Endothelial cell of umbilical vein (primary cell): ENCODE results near the gene OR8B4. TPM values are rescaled to one million over a fixed set of nuclear protein-coding genes. Genes with fewer than 3 reads are reported as not detected.
"Not testable (repeated sequence)": the region's sequence is repeated elsewhere in the genome, so short reads cannot be mapped to it uniquely, and the experiment has no call there.

Experiments used
- BruUV-seq: library from RNA; stranded (reverse); fragments of 400-500 nt; replicated peaks from 2 replicates; lab custom pipeline; 2021; lab: Mats Ljungman, UMichigan
- CTCF ChIA-PET: fragments of 300-600, 350-600 bp; sonication (Branson Sonifier 250); formaldehyde crosslinking; loops from one replicate; lab custom pipeline; 2021; ENCODE audit warnings: antibody characterized with exemption, inconsistent platforms; lab: Charles Lee
- POLR2A ChIA-PET: fragments of 300-600, 350-600 bp; sonication (Branson Sonifier 250); formaldehyde crosslinking; loops from one replicate; lab custom pipeline; 2021; ENCODE audit warnings: antibody characterized with exemption, inconsistent platforms; lab: Charles Lee
- DNase-seq: peaks from one replicate; pipeline ENCODE4 v3.0.0-alpha.2; 2011; ENCODE audit warnings: low read depth, low spot score
- FAIRE-seq: peaks from 2 replicates; lab custom pipeline; 2011; peaks lifted over from hg19 to GRCh38; lab: Jason Lieb, UNC
- H2AFZ ChIP-seq: 2 replicates; pipeline ENCODE4 v1.6.0; 2012; ENCODE audit warnings: low read depth, low read length, control low read depth, inconsistent platforms
- H3K27ac ChIP-seq: 2 replicates; pipeline ENCODE4 v1.5.1; 2011; ENCODE audit warnings: low read depth, mild to moderate bottlenecking, control low read depth, low read length, moderate library complexity; ENCODE audit not compliant: insufficient read depth
- H3K27me3 ChIP-seq, 2 experiments: 2 replicates each; pipeline versions ENCODE4 v1.6.0 to v1.6.1; 2011; ENCODE audit warnings: low read length in 2 of 2, mixed read lengths in 1 of 2; ENCODE audit not compliant: control insufficient read depth in 2 of 2, insufficient read depth in 2 of 2
- H3K36me3 ChIP-seq, 2 experiments: 2 replicates in 1 of 2; 3 replicates in 1 of 2; pipeline ENCODE4 v1.5.1; 2011; ENCODE audit warnings: low read length in 2 of 2, mild to moderate bottlenecking in 1 of 2, moderate library complexity in 1 of 2; ENCODE audit not compliant: control insufficient read depth in 2 of 2, insufficient read depth in 2 of 2; ENCODE audit errors: extremely low read depth in 1 of 2
- H3K4me1 ChIP-seq: 3 replicates; pipeline ENCODE4 v1.5.1; 2011; ENCODE audit warnings: mild to moderate bottlenecking, low read length; ENCODE audit not compliant: control insufficient read depth, insufficient read depth; ENCODE audit errors: extremely low read depth
- H3K4me2 ChIP-seq: 2 replicates; pipeline ENCODE4 v1.6.1; 2011; ENCODE audit warnings: low read length, control low read depth, mixed read lengths; ENCODE audit not compliant: insufficient read depth
- H3K4me3 ChIP-seq, 3 experiments: fragments of 200-600 bp in 1 of 3; sonication (generic), shearing (Covaris generic) in 1 of 3; replicated peaks in 1 of 3; 2 replicates each; pipeline ENCODE4 v1.5.1; 2011 to 2016; ENCODE audit warnings: control low read depth in 3 of 3, low read length in 3 of 3, mild to moderate bottlenecking in 2 of 3, inconsistent platforms in 1 of 3, low read depth in 1 of 3, moderate library complexity in 1 of 3; ENCODE audit not compliant: insufficient read depth in 1 of 3
- H3K79me2 ChIP-seq: 2 replicates; pipeline ENCODE4 v1.6.0; 2012; ENCODE audit warnings: low read length, inconsistent platforms; ENCODE audit not compliant: control insufficient read depth, insufficient read depth
- H3K9ac ChIP-seq: replicated peaks from 2 replicates; pipeline ENCODE3; 2011; ENCODE audit warnings: low read length, control low read depth; ENCODE audit not compliant: insufficient read depth; ENCODE audit errors: extremely low read depth
- H3K9me1 ChIP-seq: replicated peaks from 3 replicates; pipeline ENCODE4 v1.6.0; 2011; ENCODE audit warnings: mild to moderate bottlenecking, low read length; ENCODE audit not compliant: control insufficient read depth, insufficient read depth; ENCODE audit errors: extremely low read depth
- H3K9me3 ChIP-seq: replicated peaks from 2 replicates; pipeline ENCODE4 v1.5.1; 2012; ENCODE audit warnings: low read length, inconsistent platforms; ENCODE audit not compliant: control insufficient read depth, insufficient read depth
- H4K20me1 ChIP-seq: replicated peaks from 2 replicates; pipeline ENCODE3; 2011; ENCODE audit warnings: mild to moderate bottlenecking, low read length; ENCODE audit not compliant: control insufficient read depth, insufficient read depth; ENCODE audit errors: extremely low read depth
- EZH2 ChIP-seq: IDR thresholded peaks from 2 replicates; pipeline ENCODE4 v1.6.1; 2012; ENCODE audit warnings: borderline replicate concordance, low read depth, mild to moderate bottlenecking, moderate library complexity, low read length, inconsistent platforms; ENCODE audit not compliant: severe bottlenecking
- FOS ChIP-seq: IDR thresholded peaks from 2 replicates; pipeline ENCODE4 v1.6.1; 2011; ENCODE audit warnings: mild to moderate bottlenecking, low read length, moderate library complexity, borderline replicate concordance; ENCODE audit not compliant: insufficient read depth
- GATA2 ChIP-seq: IDR thresholded peaks from 2 replicates; pipeline ENCODE4 v1.7.0; 2011; ENCODE audit warnings: low read depth, mild to moderate bottlenecking, moderate library complexity, mixed read lengths, low read length; ENCODE audit not compliant: insufficient read length, insufficient read depth
- JUN ChIP-seq: IDR thresholded peaks from 2 replicates; pipeline ENCODE4 v1.6.1; 2011; ENCODE audit warnings: borderline replicate concordance, low read depth; ENCODE audit not compliant: insufficient read length, insufficient read depth
- MYC ChIP-seq: IDR thresholded peaks from one replicate; pipeline ENCODE4 v1.6.1; 2011; ENCODE audit warnings: mild to moderate bottlenecking, low read depth, low read length
- POLR2A ChIP-seq: IDR thresholded peaks from 2 replicates; pipeline ENCODE4 v1.6.1; 2012; ENCODE audit warnings: low read depth, mild to moderate bottlenecking, control low read depth, low read length
- POLR2AphosphoS5 ChIP-seq: IDR thresholded peaks from 2 replicates; pipeline ENCODE4 v1.6.1; 2012; ENCODE audit warnings: low read depth, mild to moderate bottlenecking, control low read depth, low read length, moderate library complexity; ENCODE audit not compliant: insufficient read depth
- dilution Hi-C: fragments of 300-500 bp; cut with MboI; formaldehyde crosslinking; loops from one replicate; pipeline ENCODE4 v1.15.0; 2019; ENCODE audit warnings: low sequenced_read_pairs; ENCODE audit not compliant: extremely low pct_ligation_motif_present
- intact Hi-C: fragments of 100-400 bp; cut with micrococcal nuclease; formaldehyde crosslinking; loops from one replicate; pipeline ENCODE4 v1.10.0; 2022
- polyA plus RNA-seq, 4 experiments: library from polyadenylated mRNA; depleted of rRNA in 3 of 4; stranded (reverse) in 3 of 4; unstranded in 1 of 4; fragments of >200 nt; gene quantifications; 2 replicates each; pipeline versions ENCODE4 v1.2.1 to v1.2.3, GENCODE V29; 2011 to 2012; ENCODE audit warnings: missing spikeins in 1 of 4
- total RNA-seq: library from RNA; stranded (reverse); gene quantifications from 2 replicates; pipeline ENCODE4 v1.2.3, GENCODE V29; 2021
- TF ChIP-seq, protein P1 (sequence below), 2 donors: IDR thresholded peaks; 1 replicate in 1 of 2; 2 replicates in 1 of 2; pipeline ENCODE4 v1.5.1; 2011; ENCODE audit warnings: low read length in 2 of 2, mild to moderate bottlenecking in 2 of 2, moderate library complexity in 2 of 2, control low read depth in 1 of 2, inconsistent platforms in 1 of 2, low read depth in 1 of 2; ENCODE audit not compliant: insufficient read depth in 1 of 2; ENCODE audit errors: extremely low read depth in 1 of 2
- TF ChIP-seq, protein P2 (sequence below): IDR thresholded peaks from 2 replicates; pipeline ENCODE4 v1.6.1; 2011; ENCODE audit not compliant: insufficient read depth, insufficient read length

The OR8B4 gene
- total and polyA plus RNA-seq, 2 donors (not counting 3 experiments of a cell fraction or from before 2014, with no cell fraction given) = not detected

DNA sequence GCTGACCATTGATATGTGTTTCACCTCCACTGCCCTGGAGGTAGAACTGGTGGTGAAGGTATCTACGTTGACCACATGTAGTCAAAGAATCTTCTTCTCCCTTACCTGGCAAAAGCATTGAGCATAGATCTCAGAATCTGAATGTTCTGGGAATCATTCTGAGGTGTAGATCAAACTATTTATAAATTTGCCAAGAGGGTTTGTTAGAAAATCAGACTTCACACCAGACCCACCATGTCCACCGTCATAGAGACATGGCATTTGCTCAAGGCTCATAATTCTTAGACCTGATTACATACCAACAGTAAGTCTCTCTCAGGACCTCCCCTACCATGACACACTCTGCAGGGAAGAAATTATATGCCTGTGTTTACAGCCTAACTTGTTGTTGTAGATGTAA is 40.3 kb downstream of the OR8B4 start, which contains the start of gene OR8B2:
Gene OR8B2 (minus strand): TSS at position 101 of the 400 bp plus-strand sequence. CDS start 1,156 bp downstream, outside the sequence.
- H2AFZ ChIP-seq = no peak within 1 kb of the TSS
- no peak within 1 kb of the TSS for H3K4me2 ChIP-seq
- intact Hi-C loops = no loop called here
- H3K9me1 ChIP-seq = no peaks in the 10 kb centered on the region
- H3K9me3 ChIP-seq = no peaks in the 10 kb centered on the region
- CTCF ChIA-PET = no interaction called here
- FAIRE-seq (no peak), DNase-seq (no peak)
- no peaks in the 10 kb centered on the region for H3K27me3 ChIP-seq
- dilution Hi-C loops = no loop called here
- H4K20me1 ChIP-seq = no peaks in the 10 kb centered on the region
- H3K9ac ChIP-seq = no peak within 1 kb of the TSS
- no peak for TF ChIP-seq JUN
- TF ChIP-seq, protein P1, sequence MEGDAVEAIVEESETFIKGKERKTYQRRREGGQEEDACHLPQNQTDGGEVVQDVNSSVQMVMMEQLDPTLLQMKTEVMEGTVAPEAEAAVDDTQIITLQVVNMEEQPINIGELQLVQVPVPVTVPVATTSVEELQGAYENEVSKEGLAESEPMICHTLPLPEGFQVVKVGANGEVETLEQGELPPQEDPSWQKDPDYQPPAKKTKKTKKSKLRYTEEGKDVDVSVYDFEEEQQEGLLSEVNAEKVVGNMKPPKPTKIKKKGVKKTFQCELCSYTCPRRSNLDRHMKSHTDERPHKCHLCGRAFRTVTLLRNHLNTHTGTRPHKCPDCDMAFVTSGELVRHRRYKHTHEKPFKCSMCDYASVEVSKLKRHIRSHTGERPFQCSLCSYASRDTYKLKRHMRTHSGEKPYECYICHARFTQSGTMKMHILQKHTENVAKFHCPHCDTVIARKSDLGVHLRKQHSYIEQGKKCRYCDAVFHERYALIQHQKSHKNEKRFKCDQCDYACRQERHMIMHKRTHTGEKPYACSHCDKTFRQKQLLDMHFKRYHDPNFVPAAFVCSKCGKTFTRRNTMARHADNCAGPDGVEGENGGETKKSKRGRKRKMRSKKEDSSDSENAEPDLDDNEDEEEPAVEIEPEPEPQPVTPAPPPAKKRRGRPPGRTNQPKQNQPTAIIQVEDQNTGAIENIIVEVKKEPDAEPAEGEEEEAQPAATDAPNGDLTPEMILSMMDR (IDR thresholded peaks at IDR 0.05; ENCODE audit: extremely low read depth in 1 of 2, insufficient read depth in 1 of 2, low read depth in 1 of 2, low read length in 2 of 2) = no peak
- TF ChIP-seq, protein P2, sequence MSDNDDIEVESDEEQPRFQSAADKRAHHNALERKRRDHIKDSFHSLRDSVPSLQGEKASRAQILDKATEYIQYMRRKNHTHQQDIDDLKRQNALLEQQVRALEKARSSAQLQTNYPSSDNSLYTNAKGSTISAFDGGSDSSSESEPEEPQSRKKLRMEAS = no peak
- TF ChIP-seq MYC = no peak
- no peak for TF ChIP-seq POLR2A
- TF ChIP-seq EZH2 = no peak
- no peak for TF ChIP-seq GATA2
- no peak for TF ChIP-seq FOS
- no peak for TF ChIP-seq POLR2AphosphoS5
- H3K4me1 ChIP-seq = no peaks in the 10 kb centered on the region
- POLR2A ChIA-PET = no interaction called here
- H3K36me3 ChIP-seq = no peaks in the 10 kb centered on the region
- no peak within 1 kb of the TSS for H3K4me3 ChIP-seq
- H3K27ac ChIP-seq = no peak within 1 kb of the TSS
- no TSS peak for BruUV-seq
- H3K79me2 ChIP-seq = no peaks in the 10 kb centered on the region

DNA sequence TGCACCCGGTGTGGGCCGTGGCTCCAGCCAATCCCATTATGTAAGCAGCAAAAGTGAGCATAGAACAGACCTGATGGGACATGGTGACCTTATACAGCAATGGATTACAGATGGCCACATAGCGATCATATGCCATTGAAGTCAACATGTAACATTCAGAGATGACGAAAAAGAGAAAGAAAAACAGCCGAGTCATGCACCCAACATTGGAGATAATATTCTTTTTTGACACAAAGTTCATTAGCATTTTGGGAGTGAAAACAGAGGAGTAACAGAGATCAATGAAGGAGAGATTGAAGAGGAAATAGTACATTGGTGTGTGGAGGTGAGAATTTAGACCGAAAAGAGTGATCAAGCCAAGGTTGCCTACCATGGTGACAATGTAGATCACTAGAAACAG is 41.8 kb downstream of the OR8B4 start:
- H3K4me2 ChIP-seq, H3K4me3 ChIP-seq, BruUV-seq, H3K9me1 ChIP-seq, POLR2A ChIA-PET, H3K27me3 ChIP-seq, CTCF ChIA-PET, DNase-seq, H3K27ac ChIP-seq, H3K9me3 ChIP-seq, H3K36me3 ChIP-seq, FAIRE-seq, H3K79me2 ChIP-seq, H3K9ac ChIP-seq, H3K4me1 ChIP-seq, H4K20me1 ChIP-seq, intact Hi-C loops, dilution Hi-C loops, H2AFZ ChIP-seq: not testable (repeated sequence)
